Ovary (tissue), 3 donors: ENCODE measurements around the gene RASGRP1.

Experiments
- CTCF ChIP-seq, 3 donors: fragments of 450-650 bp in 2 of 3; fragments of 200-600 bp in 1 of 3; IDR thresholded peaks; one replicate each; pipeline versions ENCODE4 v1.5.1 to v1.8.0; 2016 to 2022; ENCODE audit warnings: antibody characterized with exemption in 3 of 3, mild to moderate bottlenecking in 1 of 3
- POLR2A ChIP-seq: fragments of 450-650 bp; IDR thresholded peaks from one replicate; pipeline ENCODE4 v1.6.1; 2017; ENCODE audit warnings: antibody characterized with exemption, mild to moderate bottlenecking, moderate library complexity
- donor health status: DM: no; HTN: no; CAD: no.

GRCh38 chr15:38481761-38482160 lies 82.9 kb downstream of the RASGRP1 start:
- TF ChIP-seq CTCF (IDR thresholded peaks at IDR 0.05) (no peak), POLR2A (no peak)
